PFSK-1 (cell line): Measurements from ENCODE around the gene IGFL4.

Source experiments
- FOXP2 ChIP-seq: optimal IDR thresholded peaks from 2 replicates; pipeline ENCODE3; 2011; ENCODE audit warnings: borderline replicate concordance, control low read depth, inconsistent platforms; ENCODE audit not compliant: insufficient read depth; ENCODE audit errors: extremely low read length, extremely low read depth
- POLR2AphosphoS5 ChIP-seq: IDR thresholded peaks from 2 replicates; pipeline ENCODE4 v1.6.1; 2012; ENCODE audit warnings: low read depth, mild to moderate bottlenecking, control low read depth, low read length, moderate library complexity
- SIN3A ChIP-seq: IDR thresholded peaks from 2 replicates; pipeline ENCODE4 v1.6.1; 2012; ENCODE audit warnings: mild to moderate bottlenecking, low read length, moderate library complexity, borderline replicate concordance; ENCODE audit not compliant: insufficient read depth
- TAF1 ChIP-seq: IDR thresholded peaks from 2 replicates; pipeline ENCODE4 v1.6.1; 2012; ENCODE audit warnings: low read length, control low read depth, borderline replicate concordance; ENCODE audit not compliant: insufficient read depth
- TF ChIP-seq, protein P1 (sequence below), 2 experiments: IDR thresholded peaks; 2 replicates each; pipeline versions ENCODE4 v1.6.1 to v1.8.0; 2011 to 2012; ENCODE audit warnings: low read depth in 2 of 2, low read length in 2 of 2, control low read depth in 1 of 2, inconsistent platforms in 1 of 2, mild to moderate bottlenecking in 1 of 2, moderate library complexity in 1 of 2; ENCODE audit not compliant: insufficient read depth in 1 of 2

Gene IGFL4

DNA sequence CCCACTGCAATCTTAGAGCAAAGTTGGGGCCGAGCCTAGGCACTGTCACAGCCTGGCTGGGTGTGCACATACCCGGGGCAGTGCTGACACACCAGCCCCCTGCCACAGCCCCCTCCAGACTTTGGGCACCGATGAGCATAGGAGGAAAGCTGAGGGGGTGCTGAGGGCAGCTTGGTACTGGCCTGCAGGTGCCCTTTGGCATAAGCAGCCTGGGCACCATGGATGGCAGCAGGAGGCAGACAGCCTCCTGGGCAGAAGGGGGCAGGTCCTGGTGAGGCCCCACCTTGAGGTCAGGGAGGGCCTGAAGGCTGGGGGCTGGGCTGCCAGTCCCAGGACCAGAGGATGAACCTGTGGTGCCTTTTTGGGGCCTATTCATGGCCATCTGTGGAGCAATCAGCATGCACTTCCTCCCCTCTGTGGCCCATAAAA is 8.2 kb downstream of the IGFL4 start:
- TF ChIP-seq, protein P1, sequence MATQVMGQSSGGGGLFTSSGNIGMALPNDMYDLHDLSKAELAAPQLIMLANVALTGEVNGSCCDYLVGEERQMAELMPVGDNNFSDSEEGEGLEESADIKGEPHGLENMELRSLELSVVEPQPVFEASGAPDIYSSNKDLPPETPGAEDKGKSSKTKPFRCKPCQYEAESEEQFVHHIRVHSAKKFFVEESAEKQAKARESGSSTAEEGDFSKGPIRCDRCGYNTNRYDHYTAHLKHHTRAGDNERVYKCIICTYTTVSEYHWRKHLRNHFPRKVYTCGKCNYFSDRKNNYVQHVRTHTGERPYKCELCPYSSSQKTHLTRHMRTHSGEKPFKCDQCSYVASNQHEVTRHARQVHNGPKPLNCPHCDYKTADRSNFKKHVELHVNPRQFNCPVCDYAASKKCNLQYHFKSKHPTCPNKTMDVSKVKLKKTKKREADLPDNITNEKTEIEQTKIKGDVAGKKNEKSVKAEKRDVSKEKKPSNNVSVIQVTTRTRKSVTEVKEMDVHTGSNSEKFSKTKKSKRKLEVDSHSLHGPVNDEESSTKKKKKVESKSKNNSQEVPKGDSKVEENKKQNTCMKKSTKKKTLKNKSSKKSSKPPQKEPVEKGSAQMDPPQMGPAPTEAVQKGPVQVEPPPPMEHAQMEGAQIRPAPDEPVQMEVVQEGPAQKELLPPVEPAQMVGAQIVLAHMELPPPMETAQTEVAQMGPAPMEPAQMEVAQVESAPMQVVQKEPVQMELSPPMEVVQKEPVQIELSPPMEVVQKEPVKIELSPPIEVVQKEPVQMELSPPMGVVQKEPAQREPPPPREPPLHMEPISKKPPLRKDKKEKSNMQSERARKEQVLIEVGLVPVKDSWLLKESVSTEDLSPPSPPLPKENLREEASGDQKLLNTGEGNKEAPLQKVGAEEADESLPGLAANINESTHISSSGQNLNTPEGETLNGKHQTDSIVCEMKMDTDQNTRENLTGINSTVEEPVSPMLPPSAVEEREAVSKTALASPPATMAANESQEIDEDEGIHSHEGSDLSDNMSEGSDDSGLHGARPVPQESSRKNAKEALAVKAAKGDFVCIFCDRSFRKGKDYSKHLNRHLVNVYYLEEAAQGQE (IDR thresholded peaks at IDR 0.05; ENCODE audit: insufficient read depth in 1 of 2, low read depth in 2 of 2, low read length in 2 of 2), result no peak
- no peak for TF ChIP-seq SIN3A
- TF ChIP-seq FOXP2, result no peak
- no peak for TF ChIP-seq POLR2AphosphoS5
- no peak for TF ChIP-seq TAF1

DNA sequence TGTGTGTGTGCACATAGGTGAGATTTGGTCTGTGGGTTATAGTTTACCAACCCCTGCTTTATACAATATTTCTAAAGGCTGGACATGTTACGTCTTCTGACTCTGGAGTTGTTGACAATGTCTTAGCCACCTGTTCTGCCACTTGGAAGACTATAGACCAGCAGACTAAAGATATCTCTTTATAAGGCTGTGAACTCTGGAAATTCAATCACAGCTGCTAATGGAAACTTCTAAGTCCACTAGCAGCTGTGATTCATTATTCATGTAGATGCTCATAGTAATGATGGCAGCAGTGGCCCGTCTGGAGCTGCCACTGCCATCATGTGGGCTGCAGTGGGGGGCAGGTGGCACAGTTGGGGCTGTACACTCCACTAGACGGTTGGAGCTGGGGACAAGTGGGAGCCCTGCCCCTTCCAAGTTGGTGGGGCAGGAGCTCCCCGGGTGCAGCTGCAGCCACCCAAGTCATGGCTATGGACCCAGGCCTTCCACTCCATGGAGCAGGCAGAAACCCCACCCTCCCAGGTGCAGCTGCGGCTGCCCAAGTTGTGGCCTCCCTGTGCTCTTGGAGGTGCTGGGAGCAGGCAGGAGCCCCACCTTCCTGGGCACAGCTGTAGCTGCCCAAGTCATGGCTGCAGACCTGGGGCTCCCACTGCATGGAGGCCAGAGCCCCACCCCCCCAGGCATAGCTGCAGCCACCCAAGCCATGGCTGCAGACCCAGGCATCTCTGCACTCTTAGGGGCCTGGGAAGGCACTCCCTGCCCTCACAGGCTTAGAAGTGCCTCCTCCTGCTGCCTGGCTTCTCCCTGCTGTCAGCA is 8.8 kb downstream of the IGFL4 start:
- TF ChIP-seq TAF1, result no peak
- TF ChIP-seq POLR2AphosphoS5, result no peak
- no peak for TF ChIP-seq FOXP2
- TF ChIP-seq, protein P1 (IDR thresholded peaks at IDR 0.05; ENCODE audit: insufficient read depth in 1 of 2, low read depth in 2 of 2, low read length in 2 of 2), result no peak
- no peak for TF ChIP-seq SIN3A

DNA sequence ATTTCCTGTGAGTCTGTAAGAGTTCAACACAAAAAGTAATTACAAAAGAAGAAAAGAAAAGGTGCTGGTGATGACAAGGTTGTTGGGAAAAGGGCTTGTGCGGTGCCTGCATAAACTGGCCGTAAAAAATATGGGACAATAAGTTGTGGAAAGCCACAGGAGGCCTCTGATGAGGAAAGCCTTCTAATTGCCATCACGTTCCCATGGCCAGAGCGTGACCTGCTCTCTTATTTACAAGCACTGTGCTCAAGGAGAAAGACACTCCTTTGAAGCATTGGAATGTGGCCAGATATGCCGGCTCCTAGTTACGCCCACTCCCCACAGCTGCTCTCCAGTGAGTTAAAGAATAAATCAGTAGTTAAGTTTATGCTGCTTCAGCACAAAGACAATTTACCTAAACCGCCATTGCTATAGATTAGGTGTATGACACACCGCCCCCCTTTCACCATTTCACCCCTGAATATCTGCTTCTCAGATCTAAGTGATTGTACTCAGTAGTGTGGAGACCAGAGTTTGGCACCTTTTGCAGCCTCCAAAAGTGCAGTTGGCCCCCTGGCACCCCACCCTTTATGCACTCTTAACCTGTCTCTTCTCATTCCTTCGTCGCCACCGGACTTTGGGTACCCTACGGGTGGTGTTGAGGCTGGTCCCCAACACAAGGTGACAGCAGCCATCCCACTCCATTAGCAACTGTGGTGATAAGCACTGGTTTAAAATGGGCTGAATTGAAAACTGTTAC is 9.8 kb downstream of the IGFL4 start:
- no peak for TF ChIP-seq SIN3A
- TF ChIP-seq, protein P1 (IDR thresholded peaks at IDR 0.05; ENCODE audit: insufficient read depth in 1 of 2, low read depth in 2 of 2, low read length in 2 of 2), result no peak
- TF ChIP-seq POLR2AphosphoS5, result no peak

DNA sequence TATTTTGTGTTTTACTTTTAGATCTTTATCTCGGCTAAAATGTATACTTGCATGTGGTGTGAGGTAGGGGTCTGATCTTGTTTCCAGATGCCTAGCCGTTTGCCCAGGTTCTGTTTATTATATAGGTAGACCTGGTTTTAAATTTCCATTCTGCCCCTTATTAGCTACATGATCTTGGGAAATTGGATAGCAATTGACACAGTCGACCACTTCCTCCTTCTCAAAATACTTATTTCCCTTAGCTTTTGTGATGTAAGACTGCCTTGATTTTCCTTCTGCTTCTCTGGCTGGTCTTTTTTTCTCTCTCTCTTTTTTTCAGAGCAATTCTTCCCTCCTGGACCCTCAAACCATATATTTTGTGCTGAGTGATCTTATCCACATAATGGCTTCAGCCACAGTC is 15.0 kb downstream of the IGFL4 start:
- TF ChIP-seq SIN3A, result no peak
- TF ChIP-seq FOXP2, result no peak

DNA sequence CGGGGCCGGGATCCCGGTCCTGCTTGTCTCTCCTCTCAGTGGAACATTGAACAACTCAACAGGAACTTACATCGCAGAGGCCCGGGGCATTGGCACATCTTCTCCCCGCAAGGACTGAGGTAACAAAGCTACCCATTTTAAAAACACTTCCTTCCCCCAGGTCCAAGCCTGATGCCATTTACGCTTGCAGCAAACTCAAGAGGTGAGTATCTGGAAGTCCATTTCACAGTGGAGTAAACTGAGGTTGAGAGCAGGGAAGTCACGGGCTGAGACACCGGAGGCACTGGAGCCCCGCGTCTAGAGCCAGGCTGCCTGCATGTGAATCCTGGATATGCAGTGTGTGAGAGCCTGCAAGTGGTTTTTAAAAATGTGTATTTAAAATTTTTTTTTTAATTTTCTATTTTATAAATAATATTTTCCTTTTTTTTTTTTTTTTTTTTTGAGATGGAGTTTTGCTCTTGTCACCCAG is 17.5 kb downstream of the IGFL4 start:
- no peak for TF ChIP-seq SIN3A
- TF ChIP-seq POLR2AphosphoS5, result no peak
- TF ChIP-seq, protein P1 (IDR thresholded peaks at IDR 0.05; ENCODE audit: insufficient read depth in 1 of 2, low read depth in 2 of 2, low read length in 2 of 2), result no peak
- no peak for TF ChIP-seq FOXP2
- TF ChIP-seq TAF1, result no peak
